Ureter (tissue), 1 donor: Measurements from ENCODE around the gene ZNF254. TPM values are rescaled to one million over a fixed set of nuclear protein-coding genes. Genes with fewer than 3 reads are reported as not detected.

Experiments used
- total RNA-seq: library from RNA; stranded (reverse); gene quantifications from one replicate; pipeline ENCODE4 v1.2.4, GENCODE V29; 2023
- donor health status: DM: yes; HTN: yes; CAD: no.

Gene ZNF254
- total RNA-seq, 1 donor from 2014 or later: 36.9 TPM

Other genes with a start within 250 kb of the ZNF254 start
- gene ZNF726, start 172.3 kb upstream of the ZNF254 start, total RNA-seq: 14.3 TPM